ENCODE results near the gene MCM8.

The MCM8 gene

GRCh38 chr20:5947276-5947675, 3.2 kb upstream of the MCM8 start:
- no peak for DNase-seq (ENCODE audit: low read depth)

- no peak for DNase-seq (ENCODE audit: low read depth)
These were observed 545 bp upstream of the MCM8 start for GRCh38 chr20:5949943-5950270.

DNA sequence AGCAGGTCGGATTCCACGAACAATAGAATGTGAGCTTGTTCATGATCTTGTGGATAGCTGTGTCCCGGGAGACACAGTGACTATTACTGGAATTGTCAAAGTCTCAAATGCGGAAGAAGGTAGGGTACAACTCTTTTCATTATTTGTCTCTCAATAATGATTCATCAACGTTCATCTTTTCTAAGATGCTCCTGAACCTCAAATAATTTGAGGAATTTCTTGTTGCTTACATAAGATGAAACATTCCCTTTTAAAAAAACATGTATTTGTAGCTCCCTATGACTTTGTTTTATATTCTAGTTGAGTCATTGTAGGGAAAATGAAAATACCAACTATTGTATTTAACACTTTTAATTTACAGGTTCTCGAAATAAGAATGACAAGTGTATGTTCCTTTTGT, 17.0 kb downstream of the MCM8 start:
- DNase-seq (ENCODE audit: low read depth): no peak

DNA sequence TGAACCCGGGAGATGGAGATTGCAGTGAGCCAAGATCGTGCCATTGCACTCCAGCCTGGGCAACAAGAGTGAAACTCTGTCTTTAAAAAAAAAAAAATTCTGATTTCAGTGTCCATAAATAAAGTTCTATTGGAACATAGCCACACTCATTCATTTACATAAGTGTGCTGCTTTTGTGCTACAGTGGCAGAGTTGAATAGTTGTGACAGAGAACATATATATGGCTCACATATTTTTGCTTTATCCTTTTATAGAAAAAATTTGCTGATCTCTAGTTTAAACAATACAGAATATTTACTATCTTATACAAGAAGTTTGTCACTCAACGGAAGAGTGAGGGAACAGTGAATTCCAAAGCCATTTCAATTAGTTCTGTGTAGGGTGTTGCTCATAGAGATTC, 18.0 kb downstream of the MCM8 start:
- DNase-seq (ENCODE audit: low read depth): no peak

- DNase-seq (ENCODE audit: low read depth): no peak
These were observed 19.0 kb downstream of the MCM8 start for GRCh38 chr20:5969348-5969935.

- DNase-seq (ENCODE audit: low read depth): no peak
These were observed 19.5 kb downstream of the MCM8 start for GRCh38 chr20:5969940-5970339.

- no peak for DNase-seq (ENCODE audit: low read depth)
These were observed 19.9 kb downstream of the MCM8 start for GRCh38 chr20:5970381-5970780.

DNA sequence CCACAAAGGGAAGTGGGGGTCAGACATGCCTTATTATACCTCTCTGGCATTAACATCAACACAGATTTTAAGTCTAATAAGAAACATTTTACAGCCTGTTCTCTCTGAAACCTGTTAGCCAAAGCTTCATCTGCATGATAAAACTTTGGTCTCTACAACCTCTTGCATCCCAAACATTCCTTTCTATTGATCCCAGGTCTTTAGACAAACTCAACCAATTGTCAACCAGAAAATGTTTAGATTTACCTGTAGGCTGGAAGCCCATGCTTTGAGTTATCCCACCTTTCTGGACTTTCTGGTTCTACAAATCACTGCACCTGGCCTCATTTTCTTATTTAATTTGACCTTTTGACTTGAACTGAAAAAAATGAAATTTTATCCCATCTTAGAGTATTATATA, 20.8 kb downstream of the MCM8 start:
- DNase-seq (ENCODE audit: low read depth): no peak

- DNase-seq (ENCODE audit: low read depth): no peak
These were observed 22.7 kb downstream of the MCM8 start for GRCh38 chr20:5973172-5973571.

- no peak for DNase-seq (ENCODE audit: low read depth)
These were observed 23.5 kb downstream of the MCM8 start for GRCh38 chr20:5973971-5974370.

DNA sequence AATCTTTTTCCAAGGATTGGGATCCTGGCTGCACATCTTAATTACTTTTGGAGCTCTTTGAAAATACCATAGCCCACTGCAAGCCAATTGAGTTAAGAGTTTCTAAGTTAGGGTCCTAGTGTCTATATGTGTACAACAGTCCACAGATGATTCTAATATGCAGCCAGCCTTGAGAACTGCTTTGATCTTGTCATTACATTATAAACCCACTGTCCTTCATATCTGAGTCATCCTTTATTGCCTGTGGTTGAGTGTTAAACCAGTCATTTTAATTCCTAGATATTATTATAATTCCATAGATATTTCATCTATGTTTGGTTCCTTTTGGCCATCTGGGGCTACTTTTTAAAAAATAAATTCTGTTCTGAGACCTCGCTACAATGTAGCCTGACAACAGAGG, 24.1 kb downstream of the MCM8 start:
- no peak for DNase-seq (ENCODE audit: low read depth)

- no peak for DNase-seq (ENCODE audit: low read depth)
These were observed 25.3 kb downstream of the MCM8 start for GRCh38 chr20:5975778-5976177.

DNA sequence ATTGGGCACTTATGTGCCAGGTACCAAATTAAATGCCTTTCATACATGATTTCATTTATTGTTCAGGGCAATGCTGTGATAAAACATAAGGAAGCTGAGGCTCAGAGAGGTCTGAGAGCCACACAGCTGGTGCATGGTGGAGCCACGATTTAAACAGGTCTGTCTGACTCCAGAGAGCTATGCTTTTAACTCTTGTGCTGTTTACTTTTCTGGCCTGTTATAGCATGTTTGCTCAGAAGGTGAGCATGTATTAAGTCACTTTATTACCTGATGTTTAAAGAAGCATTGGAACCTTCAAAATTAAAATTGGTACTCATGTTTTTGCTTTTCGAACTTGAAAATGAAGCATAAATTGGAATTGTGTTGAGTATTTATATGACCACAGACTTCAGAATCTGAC, 26.8 kb downstream of the MCM8 start:
- DNase-seq (ENCODE audit: low read depth): no peak

DNA sequence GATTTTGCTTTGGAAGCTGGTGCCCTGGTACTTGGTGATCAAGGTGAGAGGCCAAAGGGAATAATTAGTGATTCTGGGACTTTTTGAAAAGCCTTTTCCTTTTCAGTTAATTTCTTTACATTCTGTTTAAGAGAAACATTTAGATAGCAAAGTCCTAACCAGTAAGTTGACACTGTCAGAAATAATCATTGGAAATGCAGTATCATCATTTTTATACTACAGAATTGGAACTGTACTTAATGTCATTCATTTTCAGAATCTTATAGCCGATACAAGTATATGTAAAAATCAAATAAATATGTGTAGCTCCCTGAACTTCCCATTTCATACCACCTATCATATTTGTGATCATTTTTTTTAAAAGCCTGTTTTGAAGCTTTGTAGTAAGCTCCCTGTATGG, 27.5 kb downstream of the MCM8 start:
- no peak for DNase-seq (ENCODE audit: low read depth)

DNA sequence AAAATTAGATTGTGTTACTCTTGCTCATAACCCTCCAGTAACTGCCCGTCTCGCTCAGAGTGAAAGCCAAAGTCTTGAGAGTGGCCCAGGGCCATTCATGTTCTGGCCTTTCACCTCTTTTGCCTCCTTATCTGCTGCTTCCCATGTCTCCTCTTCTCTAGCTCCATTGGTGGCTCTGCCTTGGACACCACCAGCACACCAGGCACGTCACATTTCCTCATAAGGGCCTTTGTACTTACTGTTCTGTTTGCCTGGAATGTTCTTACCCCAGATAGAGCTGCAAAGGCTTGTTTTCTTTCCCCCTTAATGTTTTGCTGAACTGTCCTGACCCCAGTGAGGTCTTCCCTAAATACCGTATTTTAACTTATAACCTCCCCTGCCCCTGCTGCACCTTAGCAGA, 29.3 kb downstream of the MCM8 start:
- DNase-seq (ENCODE audit: low read depth): no peak

DNA sequence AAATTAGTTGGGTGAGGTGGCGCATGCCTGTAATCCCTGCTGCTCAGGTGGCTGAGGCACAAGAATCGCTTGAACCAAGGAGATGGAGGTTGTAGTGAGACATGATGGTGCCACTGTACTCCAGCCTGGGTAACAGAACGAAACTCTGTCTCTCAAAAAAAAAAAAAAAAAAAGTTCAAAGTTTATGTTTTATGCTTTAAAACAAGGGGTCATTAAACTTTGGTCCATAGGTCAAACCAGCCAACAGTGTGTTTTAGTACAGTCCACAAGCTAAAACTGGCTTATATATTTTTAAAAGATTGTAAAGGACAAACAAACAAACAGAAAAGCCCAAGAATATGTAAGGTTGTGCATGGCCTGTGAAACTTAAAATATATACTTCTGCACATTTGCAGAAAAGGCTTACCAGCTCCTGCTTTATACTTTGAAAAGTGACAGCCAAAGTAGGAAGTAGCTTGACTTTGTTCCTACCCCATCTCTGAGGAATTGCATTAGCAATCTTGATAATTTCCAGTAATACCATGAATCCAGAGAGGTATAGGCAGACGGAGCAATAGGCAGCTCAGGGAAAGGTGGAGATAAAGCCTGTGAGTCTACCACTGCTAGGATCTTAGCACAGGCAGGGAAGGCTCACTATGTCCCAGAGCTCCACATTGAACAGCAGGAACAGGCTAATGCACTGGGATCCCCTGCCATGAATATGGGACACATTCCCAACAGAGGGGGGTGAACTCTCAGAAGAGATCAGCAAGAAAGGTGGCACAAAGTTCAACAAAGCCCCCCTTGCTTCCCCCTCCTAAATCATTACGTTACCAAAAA, 30.5 kb downstream of the MCM8 start:
- no peak for DNase-seq (ENCODE audit: low read depth)

GRCh38 chr20:5987383-5987782, 36.9 kb downstream of the MCM8 start:
- no peak for DNase-seq (ENCODE audit: low read depth)

DNA sequence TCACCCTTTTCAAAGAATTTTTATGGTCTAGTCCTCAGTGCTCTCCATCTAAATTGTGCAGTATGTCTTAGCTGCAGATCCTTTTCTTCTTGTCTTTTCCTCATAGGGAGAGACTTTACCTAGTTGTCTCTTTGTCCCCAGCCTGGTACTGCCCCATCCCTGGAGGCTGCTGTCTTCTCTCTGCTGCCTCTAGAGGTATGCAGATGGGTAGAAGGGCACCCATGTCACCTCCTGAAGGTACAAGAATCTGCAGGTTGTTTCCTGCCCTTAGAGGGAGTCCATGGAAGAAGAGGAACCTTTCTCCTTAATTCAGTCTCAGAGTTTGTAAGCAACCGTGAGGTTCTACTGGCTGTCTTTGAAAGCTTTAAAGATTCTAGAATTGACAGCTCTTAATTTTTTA, 39.1 kb downstream of the MCM8 start:
- no peak for DNase-seq (ENCODE audit: low read depth)

DNA sequence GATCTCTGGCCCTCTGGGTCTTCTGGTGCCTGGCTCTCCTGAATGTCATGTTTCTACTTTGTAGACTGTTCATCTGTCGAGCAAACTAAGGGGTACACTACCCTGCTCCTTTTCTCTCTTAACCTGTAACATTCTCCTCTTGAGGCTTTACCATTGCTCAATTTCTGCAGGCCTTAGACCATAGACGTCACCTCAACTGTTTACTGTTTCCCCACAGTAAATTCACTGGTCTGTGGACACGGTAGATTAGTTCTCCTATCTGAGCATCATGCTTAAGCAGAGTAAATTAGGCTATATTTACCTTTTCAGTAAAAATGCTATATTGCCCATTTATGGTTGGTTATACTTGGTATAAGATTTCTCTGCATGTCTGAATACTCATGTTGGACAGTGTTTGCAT, 40.5 kb downstream of the MCM8 start:
- no peak for DNase-seq (ENCODE audit: low read depth)

- no peak for DNase-seq (ENCODE audit: low read depth)
These were observed 41.4 kb downstream of the MCM8 start for GRCh38 chr20:5991623-5992441.

GRCh38 chr20:5996765-5997164, 46.3 kb downstream of the MCM8 start:
- DNase-seq (ENCODE audit: low read depth): no peak

DNA sequence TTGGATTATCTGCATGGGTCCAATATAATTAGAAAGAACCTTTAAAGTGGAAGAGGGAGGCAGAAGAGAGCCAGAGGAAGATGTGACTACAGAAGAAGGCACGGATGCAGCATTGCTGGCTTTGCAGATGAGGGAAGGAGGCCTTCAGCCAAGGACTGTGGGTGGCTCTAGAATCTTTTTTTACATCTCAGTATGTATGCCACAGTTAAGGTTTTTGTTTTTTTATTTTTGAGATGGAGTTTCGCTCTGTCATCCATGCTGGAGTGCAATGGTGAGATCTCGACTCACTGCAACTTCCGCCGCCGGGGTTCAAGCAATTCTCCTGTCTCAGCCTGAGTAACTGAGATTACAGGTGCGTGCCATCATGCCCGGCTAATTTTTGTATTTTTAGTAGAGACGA, 49.3 kb downstream of the MCM8 start:
- no peak for DNase-seq (ENCODE audit: low read depth)

- no peak for DNase-seq (ENCODE audit: low read depth)
These were observed 50.4 kb downstream of the MCM8 start for GRCh38 chr20:6000871-6001270.
